ENCODE data around the gene FUT4.
"Not testable (repeated sequence)": the region's sequence is repeated elsewhere in the genome, so short reads cannot be mapped to it uniquely, and the experiment has no call there.

The FUT4 gene

GRCh38 chr11:94568200-94568599 is 24.5 kb downstream of the FUT4 start:
- DNase-seq = no peak

- DNase-seq = no peak
Measured at GRCh38 chr11:94568717-94569116, 25.0 kb downstream of the FUT4 start.

DNA sequence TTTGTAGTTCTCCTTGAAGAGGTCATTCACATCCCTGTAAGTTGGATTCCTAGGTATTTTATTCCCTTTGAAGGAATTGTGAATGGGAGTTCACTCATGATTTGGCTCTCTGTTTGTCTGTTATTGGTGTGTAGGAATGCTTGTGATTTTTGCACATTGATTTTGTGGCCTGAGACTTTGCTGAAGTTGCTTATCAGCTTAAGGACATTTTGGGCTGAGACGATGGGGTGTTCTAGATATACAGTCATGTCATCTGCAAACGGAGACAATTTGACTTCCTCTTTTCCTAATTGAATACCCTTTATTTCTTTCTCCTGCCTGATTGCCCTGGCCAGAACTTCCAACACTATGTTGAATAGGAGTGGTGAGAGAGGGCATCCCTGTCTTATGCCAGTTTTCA is 29.3 kb downstream of the FUT4 start:
- DNase-seq = not testable (repeated sequence)

GRCh38 chr11:94574193-94574961 is 30.7 kb downstream of the FUT4 start:
- no peak for DNase-seq

DNA sequence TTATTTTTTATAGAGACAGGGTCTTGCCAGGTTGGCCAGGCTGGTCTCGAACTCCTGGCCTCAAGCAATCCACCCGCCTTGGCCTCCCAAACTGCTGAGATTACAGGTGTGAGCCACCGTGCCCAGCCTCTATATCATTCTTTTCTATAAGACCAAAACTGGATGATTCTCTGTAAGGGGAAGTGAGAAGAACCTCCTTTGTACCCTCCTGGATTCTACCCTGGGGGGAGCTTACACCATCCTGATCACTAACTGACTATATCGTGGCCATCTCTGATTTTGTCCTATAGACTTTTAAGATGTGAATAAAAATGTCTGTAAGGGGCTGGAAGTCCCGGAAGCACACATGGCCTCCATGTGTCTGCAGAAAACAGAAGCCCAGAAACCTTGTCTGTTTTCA is 32.6 kb downstream of the FUT4 start:
- no peak for DNase-seq

DNA sequence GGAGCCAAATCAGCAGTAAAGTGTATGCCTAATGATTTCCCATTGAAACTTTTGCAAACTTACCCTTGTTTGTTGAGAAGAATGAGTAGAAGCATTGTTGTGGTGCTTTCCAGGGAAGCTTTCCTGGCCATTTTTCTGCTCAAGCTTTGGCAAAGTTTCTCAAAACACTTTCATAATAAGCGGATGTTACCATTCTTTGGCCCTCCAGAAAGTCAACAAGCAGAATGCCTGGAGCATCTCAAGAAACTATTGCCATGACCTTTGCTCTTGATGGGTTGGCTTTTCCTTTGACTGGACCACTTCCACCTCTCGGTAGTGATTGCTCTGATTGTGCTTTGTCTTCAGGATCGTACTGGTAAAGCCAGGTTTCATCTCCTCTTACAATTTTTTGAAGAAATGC is 34.1 kb downstream of the FUT4 start:
- no peak for DNase-seq

GRCh38 chr11:94581926-94582325 is 38.2 kb downstream of the FUT4 start:
- no peak for DNase-seq

DNA sequence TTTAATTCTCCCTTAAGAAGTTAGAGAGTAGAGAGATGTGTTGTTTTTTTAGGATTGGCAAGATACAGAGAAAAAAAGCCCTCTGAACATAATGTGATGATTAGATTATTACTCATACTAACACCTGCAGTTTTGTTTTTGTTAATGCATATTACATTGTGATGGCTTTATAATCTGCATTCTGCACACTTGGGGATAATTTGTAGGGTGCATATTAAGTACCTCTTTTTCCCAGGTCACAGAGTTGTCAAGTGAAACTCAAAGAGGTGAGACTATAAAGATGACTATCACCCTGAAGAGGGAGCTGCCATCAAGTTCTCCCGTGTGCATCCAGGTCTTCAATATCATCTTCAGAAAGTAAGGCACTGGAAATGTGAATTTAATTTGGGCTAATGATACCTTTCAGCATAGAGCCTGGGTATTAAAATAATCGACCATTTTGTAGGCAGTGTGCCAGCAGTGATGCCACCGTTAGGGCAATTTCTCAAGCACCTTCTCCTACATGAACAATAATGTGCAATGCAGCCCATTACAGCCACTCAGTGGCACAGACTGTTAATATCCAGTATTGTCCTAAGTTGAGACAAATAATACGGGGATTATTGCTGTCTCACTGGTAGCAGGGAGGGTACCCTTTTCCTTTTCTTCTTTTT is 39.6 kb downstream of the FUT4 start:
- no peak for DNase-seq

GRCh38 chr11:94583866-94584500 is 40.3 kb downstream of the FUT4 start:
- DNase-seq = no peak

- DNase-seq = no peak
Measured at GRCh38 chr11:94584978-94585377, 41.3 kb downstream of the FUT4 start.

DNA sequence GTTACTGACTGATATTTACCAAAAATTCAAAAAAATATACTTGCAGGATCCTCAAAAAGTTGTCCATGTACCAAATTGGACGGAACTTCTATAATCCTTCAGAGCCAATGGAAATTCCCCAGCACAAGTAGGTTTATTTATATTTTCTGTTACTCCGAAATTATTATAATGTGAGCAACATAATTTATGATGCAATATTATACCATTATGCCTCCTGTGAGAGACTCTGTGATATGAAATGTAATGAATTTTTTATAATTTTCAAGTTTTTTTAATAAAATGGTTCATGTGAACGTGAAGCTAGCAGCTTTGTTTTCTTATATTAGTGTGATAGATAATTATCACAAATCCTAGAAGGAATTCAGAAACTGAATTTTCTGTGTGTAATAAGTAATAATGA is 41.7 kb downstream of the FUT4 start:
- no peak for DNase-seq

DNA sequence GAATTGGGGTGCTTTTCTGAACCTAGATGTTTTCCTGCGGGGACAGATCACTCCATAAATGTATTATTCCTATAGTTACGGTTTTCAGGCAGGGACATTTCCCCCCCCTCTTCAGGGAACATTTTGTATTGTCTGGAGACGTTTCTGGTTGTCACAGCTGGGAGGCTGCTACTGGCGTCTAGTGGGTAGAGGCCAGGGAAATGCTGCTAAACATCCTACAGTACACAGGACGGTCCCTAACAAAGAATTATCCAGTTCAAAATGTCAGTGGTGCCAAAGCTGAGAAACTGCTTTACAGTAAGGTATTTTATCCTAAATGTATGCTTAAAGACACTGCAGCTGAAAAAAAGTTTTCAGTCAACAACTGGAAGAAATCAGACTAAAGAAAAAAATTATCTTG is 42.8 kb downstream of the FUT4 start:
- no peak for DNase-seq

GRCh38 chr11:94586978-94587377 is 43.3 kb downstream of the FUT4 start:
- DNase-seq = no peak

DNA sequence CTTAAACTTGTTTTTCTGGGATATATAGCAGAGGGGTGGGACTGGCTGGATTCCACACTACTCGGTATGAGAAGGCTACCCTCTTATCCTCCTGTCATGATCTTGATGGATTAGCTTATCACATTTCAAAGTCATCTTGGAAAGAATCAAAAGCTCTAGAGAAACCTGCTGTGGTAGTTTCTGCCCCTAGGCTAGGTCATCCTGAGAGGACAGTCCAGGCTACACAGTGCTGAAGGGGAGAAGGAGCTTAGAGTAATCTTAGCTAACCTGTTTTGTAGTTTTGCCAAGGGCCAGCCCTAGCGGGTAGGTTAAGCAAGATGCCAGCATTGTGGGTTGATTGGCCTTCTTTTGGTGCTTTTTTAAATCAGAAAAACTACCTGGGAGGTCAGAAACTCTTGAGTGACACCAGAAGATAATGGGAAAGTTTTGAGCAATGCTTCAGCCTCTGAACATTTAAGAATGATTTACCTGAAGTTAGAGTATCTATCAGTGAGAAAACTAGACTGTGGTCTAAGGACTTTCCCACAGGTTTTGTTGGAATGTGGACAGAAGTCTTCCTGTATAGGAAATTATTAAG is 44.7 kb downstream of the FUT4 start:
- DNase-seq = no peak

GRCh38 chr11:94590352-94591041 is 46.8 kb downstream of the FUT4 start:
- no peak for DNase-seq

- DNase-seq = no peak
Measured at GRCh38 chr11:94593030-94593429, 49.3 kb downstream of the FUT4 start.

DNA sequence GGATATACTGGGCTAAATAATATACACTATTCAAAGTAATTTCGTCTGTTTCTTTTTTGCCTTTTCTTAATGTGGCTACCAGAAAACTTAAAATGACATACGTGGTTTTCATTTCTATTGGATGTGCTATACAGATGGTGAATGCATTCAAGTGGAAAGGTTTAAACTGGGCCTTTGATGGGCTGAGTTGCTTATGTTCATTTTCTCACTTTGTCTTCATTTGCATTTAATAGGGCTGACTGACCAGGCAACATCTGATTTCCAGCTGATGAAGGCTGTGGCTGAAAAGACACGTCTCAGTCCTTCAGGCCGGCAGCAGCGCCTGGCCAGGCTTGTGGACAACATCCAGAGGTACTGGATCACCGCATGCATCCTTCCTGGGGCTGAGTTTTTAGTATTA is 51.4 kb downstream of the FUT4 start:
- no peak for DNase-seq

GRCh38 chr11:94597896-94598295 is 54.2 kb downstream of the FUT4 start:
- no peak for DNase-seq

Data from stimulated activated naive CD4-positive, alpha-beta T cell treated with Interleukin-2 at 50 U/mL for 16 hours (primary cell).